GM12878 (cell line): ENCODE data around the gene FAF1. TPM values are rescaled to one million over a fixed set of nuclear protein-coding genes. Genes with fewer than 3 reads are reported as not detected.

ENCODE experiments used
- ATAC-seq: fragments of 200-7000 bp; cut with Tn5 transposase; 3 replicates; pipeline ENCODE4 v1.9.1; 2020; ENCODE audit warnings: mild to moderate bottlenecking, moderate library complexity
- BruUV-seq: library from RNA; stranded (reverse); fragments of 400-500 nt; replicated peaks from 2 replicates; lab custom pipeline; 2021; lab: Mats Ljungman, UMichigan
- CTCF ChIA-PET: fragments of 300-600 bp; sonication (Branson Sonifier 250); formaldehyde crosslinking; extraction: SDS; loops from one replicate; lab custom pipeline; 2021; ENCODE audit warnings: inconsistent platforms; lab: Yijun Ruan, JAX
- POLR2A ChIA-PET: fragments of 350-600 bp; formaldehyde crosslinking; extraction: SDS; loops from one replicate; lab custom pipeline; 2021; ENCODE audit warnings: inconsistent platforms; lab: Charles Lee
- RAD21 ChIA-PET: fragments of 300-600 bp; sonication (Branson Sonifier 250); formaldehyde crosslinking; loops from one replicate; lab custom pipeline; 2023; ENCODE audit warnings: antibody characterized with exemption; ENCODE audit not compliant: unreplicated experiment; lab: Charles Lee
- SMC1A ChIA-PET: fragments of 300-600 bp; sonication (Branson Sonifier 250); formaldehyde crosslinking; loops from one replicate; lab custom pipeline; 2023; ENCODE audit not compliant: unreplicated experiment, uncharacterized antibody; lab: Charles Lee
- DNase-seq: peaks from one replicate; pipeline ENCODE4 v3.0.0-alpha.2; 2011; ENCODE audit warnings: low read depth, low spot score
- FAIRE-seq: peaks from 3 replicates; lab custom pipeline; 2011; peaks lifted over from hg19 to GRCh38; lab: Jason Lieb, UNC
- H2AFZ ChIP-seq: 2 replicates; pipeline ENCODE4 v1.6.0; 2011; ENCODE audit warnings: low read depth, low read length, control low read depth; ENCODE audit not compliant: control insufficient read depth
- H3K27ac ChIP-seq: 2 replicates; pipeline ENCODE4 v1.5.1; 2011; ENCODE audit warnings: control low read depth; ENCODE audit not compliant: control insufficient read depth, insufficient read depth
- H3K27me3 ChIP-seq, 2 experiments: replicated peaks in 1 of 2; 2 replicates each; pipeline versions ENCODE4 v1.6.0 to v1.6.1; 2011; ENCODE audit warnings: low read length in 1 of 2; ENCODE audit not compliant: control insufficient read depth in 2 of 2, insufficient read depth in 2 of 2
- H3K36me3 ChIP-seq, 2 experiments: 2 replicates each; pipeline ENCODE4 v1.5.1; 2011; ENCODE audit warnings: low read length in 1 of 2; ENCODE audit not compliant: control insufficient read depth in 2 of 2, insufficient read depth in 2 of 2
- H3K4me1 ChIP-seq: 2 replicates; pipeline ENCODE4 v1.6.1; 2011; ENCODE audit warnings: mild to moderate bottlenecking, low read length, moderate library complexity, mixed read lengths; ENCODE audit not compliant: control insufficient read depth, insufficient read depth
- H3K4me2 ChIP-seq: 2 replicates; pipeline ENCODE4 v1.6.0; 2011; ENCODE audit warnings: control low read depth; ENCODE audit not compliant: control insufficient read depth, insufficient read depth
- H3K4me3 ChIP-seq: fragments of 200-600 bp; sonication (generic); 2 replicates; pipeline ENCODE4 v1.5.1; 2016
- H3K79me2 ChIP-seq: 2 replicates; pipeline ENCODE4 v1.6.0; 2011; ENCODE audit warnings: low read length; ENCODE audit not compliant: control insufficient read depth, insufficient read depth
- H3K9ac ChIP-seq: 2 replicates; pipeline ENCODE4 v1.8.0; 2011; ENCODE audit warnings: low read length, control low read depth, mixed read lengths; ENCODE audit not compliant: control insufficient read depth, insufficient read depth
- H3K9me3 ChIP-seq: replicated peaks from 3 replicates; pipeline ENCODE4 v1.5.1; 2011; ENCODE audit warnings: mild to moderate bottlenecking, low read length; ENCODE audit not compliant: control insufficient read depth, insufficient read depth
- H4K20me1 ChIP-seq: 2 replicates; pipeline ENCODE4 v1.6.0; 2011; ENCODE audit not compliant: control insufficient read depth, insufficient read depth
- BACH1 ChIP-seq: fragments of 450-650 bp; IDR thresholded peaks from 2 replicates; pipeline ENCODE4 v1.6.1; 2017; ENCODE audit warnings: mild to moderate bottlenecking, borderline replicate concordance
- BRCA1 ChIP-seq: IDR thresholded peaks from 2 replicates; pipeline ENCODE4 v1.6.1; 2011; ENCODE audit warnings: low read depth, low read length, improper control_type of control experiment
- CHD4 ChIP-seq: fragments of 200-600 bp; sonication (generic); IDR thresholded peaks from 2 replicates; pipeline ENCODE4 v1.6.1; 2016; ENCODE audit warnings: mild to moderate bottlenecking
- E2F8 ChIP-seq: fragments of 450-650 bp; IDR thresholded peaks from 2 replicates; pipeline ENCODE4 v1.6.1; 2018; ENCODE audit warnings: mild to moderate bottlenecking, low read depth, moderate library complexity; ENCODE audit not compliant: partially characterized antibody
- ETV6 ChIP-seq, 2 experiments: fragments of 450-650 bp in 1 of 2; IDR thresholded peaks in 1 of 2; conservative IDR thresholded peaks in 1 of 2; 2 replicates each; pipeline ENCODE4 v1.6.1; 2014; ENCODE audit warnings: antibody characterized with exemption in 1 of 2, borderline replicate concordance in 1 of 2, low read depth in 1 of 2, mild to moderate bottlenecking in 1 of 2, moderate library complexity in 1 of 2
- JUND ChIP-seq: IDR thresholded peaks from 2 replicates; pipeline ENCODE4 v1.6.1; 2012; ENCODE audit warnings: low read depth, mild to moderate bottlenecking, low read length, improper control_type of control experiment, moderate library complexity
- KDM1A ChIP-seq: fragments of 200-600 bp; sonication (generic); IDR thresholded peaks from 2 replicates; pipeline ENCODE4 v1.6.1; 2016; ENCODE audit warnings: borderline replicate concordance
- NFIC ChIP-seq: IDR thresholded peaks from 2 replicates; pipeline ENCODE4 v1.6.1; 2012; ENCODE audit warnings: low read depth, mild to moderate bottlenecking, inconsistent platforms, low read length, moderate library complexity
- NFYB ChIP-seq: IDR thresholded peaks from 2 replicates; pipeline ENCODE4 v1.6.1; 2011; ENCODE audit warnings: low read depth, mild to moderate bottlenecking, low read length, improper control_type of control experiment, moderate library complexity; ENCODE audit not compliant: insufficient read depth
- NR2C2 ChIP-seq: IDR thresholded peaks from 2 replicates; pipeline ENCODE4 v1.6.1; 2011; ENCODE audit warnings: borderline replicate concordance, low read depth; ENCODE audit not compliant: control insufficient read depth, insufficient read length
- PAX5 ChIP-seq: IDR thresholded peaks from 2 replicates; pipeline ENCODE4 v1.6.1; 2011; ENCODE audit warnings: low read depth, low read length, borderline replicate concordance
- RB1 ChIP-seq: fragments of 450-650 bp; formaldehyde crosslinking; IDR thresholded peaks from 2 replicates; pipeline ENCODE4 v1.6.1; 2017; ENCODE audit warnings: mild to moderate bottlenecking, borderline replicate concordance
- RELA ChIP-seq: fragments of 450-650 bp; IDR thresholded peaks from 2 replicates; pipeline ENCODE4 v1.8.0; 2014; ENCODE audit warnings: borderline replicate concordance; ENCODE audit not compliant: partially characterized antibody
- SUZ12 ChIP-seq: fragments of 200-600 bp; sonication (generic); IDR thresholded peaks from one replicate; pipeline ENCODE4 v1.6.1; 2018; ENCODE audit warnings: antibody characterized with exemption, mild to moderate bottlenecking; ENCODE audit not compliant: unreplicated experiment
- TCF12 ChIP-seq: IDR thresholded peaks from 2 replicates; pipeline ENCODE4 v1.6.1; 2011; ENCODE audit warnings: low read depth, mild to moderate bottlenecking, low read length
- ZNF687 ChIP-seq: fragments of 450-650 bp; IDR thresholded peaks from 2 replicates; pipeline ENCODE4 v1.6.1; 2017; ENCODE audit warnings: mild to moderate bottlenecking, moderate library complexity
- ZSCAN29 ChIP-seq: fragments of 450-650 bp; IDR thresholded peaks from 2 replicates; pipeline ENCODE4 v1.6.1; 2017; ENCODE audit warnings: mild to moderate bottlenecking, moderate library complexity
- WGBS: methylation state at CpG from one replicate; pipeline ENCODE4 v1.1.6; 2016; ENCODE audit warnings: low lambda C conversion rate; ENCODE audit not compliant: insufficient replicate concordance, insufficient coverage; ENCODE audit errors: missing lambda C conversion rate; 5-methylcytosine and 5-hydroxymethylcytosine counted together
- in situ Hi-C: fragments of 300-500 bp; cut with MboI; formaldehyde crosslinking; loops from 9 replicates; pipeline ENCODE4 v1.14.3; 2018; ENCODE audit warnings: mixed read lengths
- intact Hi-C: fragments of 100-400 bp; cut with micrococcal nuclease; formaldehyde crosslinking; loops from one replicate; pipeline ENCODE4 v1.14.2; 2022; ENCODE audit not compliant: unreplicated experiment
- polyA plus RNA-seq, 11 experiments: library from polyadenylated mRNA; depleted of rRNA in 4 of 11; unstranded in 6 of 11; stranded (reverse) in 5 of 11; fragments of >200 nt; fragmentation: Nextera tagmentation in 4 of 11; fragmentation: Illumina TruSeq in 1 of 11; extraction: Ambion mirVana in 4 of 11; extraction: Trizol in 1 of 11; gene quantifications; 1 replicate in 1 of 11; 2 replicates in 10 of 11; pipeline versions ENCODE4 v1.2.1 to v1.2.3, GENCODE V29; 2011 to 2016; ENCODE audit warnings: inconsistent platforms in 2 of 11, missing spikeins in 2 of 11, low read depth in 1 of 11
- total RNA-seq, 4 experiments: library from RNA; depleted of rRNA in 3 of 4; stranded (reverse); fragments of >200 nt in 3 of 4; fragmentation: Illumina TruSeq in 1 of 4; extraction: Trizol in 1 of 4; gene quantifications; 2 replicates each; pipeline versions ENCODE4 v1.2.1 to v1.2.3, GENCODE V29; 2013 to 2021

The FAF1 gene
- total and polyA plus RNA-seq, 10 of the 15 experiments (the other 5 are each of a cell fraction or from before 2014, with no cell fraction given): 8.6 to 54.5 (median 23.7) TPM

- TF ChIP-seq ZNF687: no peak
- TF ChIP-seq NFYB: no peak
- no peak for TF ChIP-seq ETV6 (conservative IDR thresholded peaks at IDR 0.05 in 1 of 2, IDR thresholded peaks at IDR 0.05 in 1 of 2; ENCODE audit: borderline replicate concordance in 1 of 2, low read depth in 1 of 2)
These were observed 390.0 kb downstream of the FAF1 start (continued) for GRCh38 chr1:50570066-50570468.

GRCh38 chr1:50568782-50569181 lies 391.3 kb downstream of the FAF1 start:
- no TSS peak for BruUV-seq
- Histone ChIP-seq H3K9ac (no peak overlapping the region), H3K27ac (no peak overlapping the region), H3K9me3 (no peaks in the 10 kb centered on the region), H4K20me1 (no peaks in the 10 kb centered on the region), H3K4me2 (no peak overlapping the region), H3K4me1 (no peaks in the 10 kb centered on the region), H3K4me3 (no peak overlapping the region), H3K27me3 (no peaks in the 10 kb centered on the region), H3K36me3 (peaks cover 0 to 3% of the 10 kb centered on the region in 2 experiments; a peak in 2 of 4 replicates), H2AFZ (no peak overlapping the region), H3K79me2 (no peaks in the 10 kb centered on the region)
- in situ Hi-C loops: no loop called here
- FAIRE-seq (no peak), ATAC-seq (no peak), DNase-seq (no peak)
- ChIA-PET RAD21 (no interaction called here), CTCF (interaction anchor here (1.0 kb wide), 1 partner anchor 10 kb away, joined by 3 read pairs; no protein-coding TSS in a partner anchor), POLR2A (no interaction called here), SMC1A (interaction anchor here (1.2 to 3.5 kb wide), 2 partner anchors 12 kb away, joined by 4 to 11 read pairs; no protein-coding TSS in a partner anchor)
- 95% methylated on average over 1 of the region's 1 CpG for WGBS
- intact Hi-C loops: no loop called here
- TF ChIP-seq NR2C2: no peak
- TF ChIP-seq BRCA1: no peak
- no peak for TF ChIP-seq SUZ12
- no peak for TF ChIP-seq KDM1A
- TF ChIP-seq NFIC: no peak
- no peak for TF ChIP-seq ETV6 (conservative IDR thresholded peaks at IDR 0.05 in 1 of 2, IDR thresholded peaks at IDR 0.05 in 1 of 2; ENCODE audit: borderline replicate concordance in 1 of 2, low read depth in 1 of 2)
- TF ChIP-seq BACH1: no peak
- TF ChIP-seq RELA: no peak
- no peak for TF ChIP-seq CHD4
- no peak for TF ChIP-seq JUND
- TF ChIP-seq PAX5: no peak
- no peak for TF ChIP-seq ZSCAN29
- TF ChIP-seq RB1: no peak
- no peak for TF ChIP-seq TCF12
- TF ChIP-seq E2F8: no peak
